ENCODE results near the gene PARL. TPM values are rescaled to one million over a fixed set of nuclear protein-coding genes. Genes with fewer than 3 reads are reported as not detected.

PARL gene
- total and polyA plus RNA-seq, 2 of the 8 experiments (the other 6 are each of a cell fraction or from before 2014, with no cell fraction given) = 62.7 to 85.0 TPM

DNA sequence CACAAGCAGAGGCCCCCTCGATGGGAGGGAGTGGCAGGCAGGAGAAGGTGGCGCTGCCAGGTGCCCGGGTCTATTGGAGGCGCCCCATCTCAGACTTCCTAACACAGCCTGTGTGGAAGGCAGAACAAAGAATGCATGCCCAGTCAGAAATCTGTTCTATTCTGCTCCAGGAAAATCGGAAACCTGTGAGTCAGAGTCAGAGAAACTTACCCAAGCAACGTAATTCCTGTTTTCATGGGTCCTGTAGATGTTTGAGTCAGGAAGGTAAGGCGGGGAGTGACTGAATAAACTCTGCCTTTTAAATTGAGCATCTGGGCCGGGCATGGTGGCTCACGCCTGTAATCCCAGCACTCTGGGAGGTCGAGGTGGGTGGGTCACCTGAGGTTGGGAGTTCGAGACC is 73.0 kb downstream of the PARL start:
- Histone ChIP-seq H3K18ac (ENCODE audit: extremely low read depth, low read length) (no peak overlapping the region), H3K27ac (ENCODE audit: low read depth, low read length) (no peak overlapping the region), H3K4ac (replicated peaks; ENCODE audit: insufficient read length, low read depth, low read length) (no peak overlapping the region), H2BK5ac (ENCODE audit: low read depth, low read length) (no peak overlapping the region), H3K23ac (ENCODE audit: insufficient read length) (no peak overlapping the region), H3K4me1 (replicated peaks in 1 of 4; ENCODE audit: control insufficient read depth in 3 of 4, insufficient read depth in 4 of 4, low read length in 3 of 4) (no peaks in the 10 kb centered on the region), H2BK120ac (replicated peaks; ENCODE audit: low read depth, low read length) (no peak overlapping the region), H2BK15ac (ENCODE audit: low read length) (no peak overlapping the region), H3K9ac (replicated peaks in 1 of 4; ENCODE audit: extremely low read depth in 1 of 4, low read depth in 3 of 4, low read length in 3 of 4) (no peak overlapping the region), H2BK20ac (ENCODE audit: low read length) (no peak overlapping the region), H3K9me3 (ENCODE audit: insufficient read depth in 2 of 2, low read depth in 1 of 2, low read length in 1 of 2) (no peaks in the 10 kb centered on the region), H4K8ac (ENCODE audit: extremely low read depth, insufficient read depth, low read length) (no peak overlapping the region), H3K56ac (replicated peaks; ENCODE audit: insufficient read length, low read depth, low read length) (no peak overlapping the region), H3K4me3 (ENCODE audit: extremely low read depth in 1 of 4, insufficient read depth in 2 of 4, low read depth in 3 of 4, low read length in 4 of 4) (no peak overlapping the region), H3K36me3 (ENCODE audit: control insufficient read depth in 2 of 4, insufficient read depth in 4 of 4, low read length in 3 of 4) (peaks cover 19 to 51% (median 44%) of the 10 kb centered on the region in 4 experiments), H4K5ac (ENCODE audit: insufficient read length, low read depth, low read length) (no peak overlapping the region), H3K27me3 (replicated peaks in 1 of 4; ENCODE audit: control insufficient read depth in 3 of 4, extremely low read depth in 1 of 4, insufficient read depth in 3 of 4, low read length in 3 of 4) (no peaks in the 10 kb centered on the region), H4K20me1 (replicated peaks in 1 of 2; ENCODE audit: control insufficient read depth in 1 of 2, insufficient read depth in 2 of 2, low read length in 2 of 2) (peaks cover 0 to 6% of the 10 kb centered on the region in 2 experiments), H2BK12ac (ENCODE audit: low read depth, low read length) (no peak overlapping the region), H4K91ac (replicated peaks; ENCODE audit: insufficient read length, low read length) (no peak overlapping the region), H3K79me1 (ENCODE audit: low read depth, low read length) (0 out of 2 replicates have a peak, but pooled peaks cover 2% of the 10 kb centered on the region), H3K79me2 (ENCODE audit: control insufficient read depth in 1 of 2, insufficient read depth in 2 of 2, low read length in 2 of 2) (no peaks in the 10 kb centered on the region), H2AK5ac (ENCODE audit: low read depth, low read length) (no peak overlapping the region), H3K14ac (ENCODE audit: insufficient read length) (no peak overlapping the region), H3K23me2 (ENCODE audit: low read depth, low read length) (no peaks in the 10 kb centered on the region), H2AFZ (ENCODE audit: low read length) (no peak overlapping the region), H3K4me2 (ENCODE audit: insufficient read depth in 1 of 2, low read depth in 2 of 2, low read length in 2 of 2) (no peak overlapping the region)
- POLR2A ChIA-PET (ENCODE audit: partially characterized antibody) = no interaction called here
- DNase-seq (ENCODE audit: low read depth in 1 of 2, low spot score in 2 of 2) (no peak), FAIRE-seq (no peak)
- WGBS, 2 experiments (ENCODE audit: extremely low coverage in 1 of 2, insufficient coverage in 1 of 2, insufficient read length in 1 of 2, insufficient replicate concordance in 2 of 2, low coverage in 1 of 2, low lambda C conversion rate in 2 of 2, missing lambda C conversion rate in 1 of 2) = 88% methylated on average over 11 of the region's 11 CpGs; no CpG with 5 or more reads in 1 of the 2 experiments
- CTCF ChIA-PET (ENCODE audit: partially characterized antibody) = interaction anchor here (0.6 kb wide), 1 partner anchor 21 kb away, joined by 3 read pairs; no protein-coding TSS in a partner anchor
- TF ChIP-seq FOSL1 (IDR thresholded peaks at IDR 0.05; ENCODE audit: insufficient read depth, low read depth, low read length) (no peak), CTBP2 (IDR thresholded peaks at IDR 0.05; ENCODE audit: borderline replicate concordance, insufficient read depth, insufficient read length, low read length) (no peak), HDAC6 (IDR thresholded peaks at IDR 0.05; ENCODE audit: low read depth, low read length) (no peak), EZH2 (IDR thresholded peaks at IDR 0.05; ENCODE audit: low read depth, low read length, severe bottlenecking) (no peak), TCF12 (IDR thresholded peaks at IDR 0.05; ENCODE audit: low read depth, low read length) (no peak), SUZ12 (IDR thresholded peaks at IDR 0.05; ENCODE audit: low read length) (no peak), KDM5A (IDR thresholded peaks at IDR 0.05; ENCODE audit: low read length) (no peak), POLR2A (IDR thresholded peaks at IDR 0.05; ENCODE audit: control extremely low read depth in 1 of 2, low read depth in 2 of 2, low read length in 2 of 2) (no peak), CREB1 (IDR thresholded peaks at IDR 0.05) (no peak), TAF1 (IDR thresholded peaks at IDR 0.05; ENCODE audit: low read depth, low read length) (no peak), CHD2 (IDR thresholded peaks at IDR 0.05; ENCODE audit: low read length) (no peak), RBBP5 (IDR thresholded peaks at IDR 0.05; ENCODE audit: borderline replicate concordance, low read depth, low read length) (no peak), TEAD4 (IDR thresholded peaks at IDR 0.05; ENCODE audit: low read depth, low read length) (no peak), RFX5 (IDR thresholded peaks at IDR 0.05; ENCODE audit: borderline replicate concordance, low read depth, low read length) (no peak), BACH1 (IDR thresholded peaks at IDR 0.05; ENCODE audit: low read length) (no peak), NANOG (IDR thresholded peaks at IDR 0.05; ENCODE audit: insufficient read depth, low read depth, low read length, poor library complexity, severe bottlenecking) (no peak)

Measured in H1 (cell line).